Raji (cell line): ENCODE data around the gene TNC.

Experiments used
- POLR2A ChIP-seq: IDR thresholded peaks from 2 replicates; pipeline ENCODE4 v1.6.1; 2011; ENCODE audit warnings: low read depth, low read length, control low read depth; ENCODE audit not compliant: insufficient read depth

TNC gene

GRCh38 chr9:115046199-115046598 is 71.8 kb downstream of the TNC start:
- TF ChIP-seq POLR2A, result no peak

GRCh38 chr9:115043632-115044031 is 74.3 kb downstream of the TNC start:
- no peak for TF ChIP-seq POLR2A

GRCh38 chr9:115042781-115043509 is 75.0 kb downstream of the TNC start:
- no peak for TF ChIP-seq POLR2A

- TF ChIP-seq POLR2A, result no peak
Measured at GRCh38 chr9:115039516-115040120, 78.3 kb downstream of the TNC start.

GRCh38 chr9:115038178-115038577 is 79.8 kb downstream of the TNC start:
- no peak for TF ChIP-seq POLR2A

GRCh38 chr9:115036691-115037090 is 81.3 kb downstream of the TNC start:
- no peak for TF ChIP-seq POLR2A

GRCh38 chr9:115035841-115036612 is 81.9 kb downstream of the TNC start:
- TF ChIP-seq POLR2A, result no peak

- TF ChIP-seq POLR2A, result no peak
Measured at GRCh38 chr9:115034801-115035200, 83.2 kb downstream of the TNC start.

GRCh38 chr9:115033800-115034199 is 84.2 kb downstream of the TNC start:
- no peak for TF ChIP-seq POLR2A

- TF ChIP-seq POLR2A, result no peak
Measured at GRCh38 chr9:115032296-115032695, 85.7 kb downstream of the TNC start.

GRCh38 chr9:115030006-115030405 is 88.0 kb downstream of the TNC start:
- no peak for TF ChIP-seq POLR2A

GRCh38 chr9:115025721-115026120 is 92.2 kb downstream of the TNC start:
- no peak for TF ChIP-seq POLR2A

- TF ChIP-seq POLR2A, result no peak
Measured at GRCh38 chr9:115024925-115025535, 92.9 kb downstream of the TNC start.

- no peak for TF ChIP-seq POLR2A
Measured at GRCh38 chr9:115022760-115023434, 95.1 kb downstream of the TNC start.
